H1 (cell line): ENCODE measurements around the gene RHOBTB1. TPM values are rescaled to one million over a fixed set of nuclear protein-coding genes. Genes with fewer than 3 reads are reported as not detected.

Source experiments
- CTCF ChIA-PET: fragments of 300-600 bp; sonication (Branson Sonifier 250); formaldehyde crosslinking; loops from one replicate; lab custom pipeline; 2021; ENCODE audit not compliant: partially characterized antibody; lab: Charles Lee
- POLR2A ChIA-PET: fragments of 300-600 bp; sonication (Branson Sonifier 250); formaldehyde crosslinking; loops from one replicate; lab custom pipeline; 2021; ENCODE audit warnings: inconsistent platforms; ENCODE audit not compliant: partially characterized antibody; lab: Charles Lee
- DNase-seq, 2 experiments: peaks; one replicate each; pipeline versions ENCODE4 v3.0.0 to v3.0.0-alpha.2; 2010 to 2022; ENCODE audit warnings: low spot score in 2 of 2, low read depth in 1 of 2, mixed read lengths in 1 of 2
- FAIRE-seq: peaks from 2 replicates; lab custom pipeline; 2011; peaks lifted over from hg19 to GRCh38; lab: Jason Lieb, UNC
- H2AFZ ChIP-seq: 2 replicates; pipeline ENCODE4 v1.8.1; 2012; ENCODE audit warnings: low read length, inconsistent platforms
- H2AK5ac ChIP-seq: 2 replicates; pipeline ENCODE4 v1.6.1; 2013; ENCODE audit warnings: low read depth, low read length
- H2BK120ac ChIP-seq: replicated peaks from 2 replicates; pipeline ENCODE3; 2013; ENCODE audit warnings: low read depth, low read length, inconsistent platforms
- H2BK12ac ChIP-seq: 2 replicates; pipeline ENCODE4 v1.6.1; 2013; ENCODE audit warnings: low read depth, low read length
- H2BK15ac ChIP-seq: 2 replicates; pipeline ENCODE4 v1.6.1; 2013; ENCODE audit warnings: low read length
- H2BK20ac ChIP-seq: 2 replicates; pipeline ENCODE4 v1.6.1; 2013; ENCODE audit warnings: low read length
- H2BK5ac ChIP-seq: 2 replicates; pipeline ENCODE4 v1.6.1; 2013; ENCODE audit warnings: low read depth, low read length
- H3K14ac ChIP-seq: 2 replicates; pipeline ENCODE4 v1.6.1; 2013; ENCODE audit warnings: inconsistent platforms; ENCODE audit not compliant: insufficient read length
- H3K18ac ChIP-seq: 2 replicates; pipeline ENCODE4 v1.6.1; 2013; ENCODE audit warnings: low read length; ENCODE audit errors: extremely low read depth
- H3K23ac ChIP-seq: 2 replicates; pipeline ENCODE4 v1.6.1; 2013; ENCODE audit warnings: inconsistent platforms; ENCODE audit not compliant: insufficient read length
- H3K23me2 ChIP-seq: 2 replicates; pipeline ENCODE4 v1.6.1; 2013; ENCODE audit warnings: low read depth, low read length
- H3K27ac ChIP-seq: 2 replicates; pipeline ENCODE4 v1.6.1; 2011; ENCODE audit warnings: low read depth, low read length, inconsistent platforms
- H3K27me3 ChIP-seq, 4 experiments: replicated peaks in 1 of 4; 1 replicate in 1 of 4; 2 replicates in 3 of 4; pipeline versions ENCODE4 v1.6.1 to v1.8.1; 2011 to 2013; ENCODE audit warnings: low read length in 3 of 4, mild to moderate bottlenecking in 3 of 4, inconsistent platforms in 2 of 4, mixed read lengths in 2 of 4, moderate library complexity in 1 of 4; ENCODE audit not compliant: control insufficient read depth in 3 of 4, insufficient read depth in 3 of 4; ENCODE audit errors: extremely low read depth in 1 of 4
- H3K36me3 ChIP-seq, 4 experiments: 2 replicates each; pipeline versions ENCODE4 v1.6.1 to v1.8.1; 2011 to 2013; ENCODE audit warnings: mild to moderate bottlenecking in 4 of 4, low read length in 3 of 4, moderate library complexity in 2 of 4, control low read depth in 1 of 4, inconsistent platforms in 1 of 4; ENCODE audit not compliant: insufficient read depth in 4 of 4, control insufficient read depth in 2 of 4
- H3K4ac ChIP-seq: replicated peaks from 2 replicates; pipeline ENCODE3; 2013; ENCODE audit warnings: low read length, low read depth, mixed read lengths, inconsistent platforms; ENCODE audit not compliant: insufficient read length
- H3K4me1 ChIP-seq, 4 experiments: replicated peaks in 1 of 4; 1 replicate in 1 of 4; 2 replicates in 3 of 4; pipeline versions ENCODE4 v1.6.1 to v1.8.1; 2011 to 2013; ENCODE audit warnings: low read length in 3 of 4, inconsistent platforms in 2 of 4, mixed read lengths in 1 of 4; ENCODE audit not compliant: insufficient read depth in 4 of 4, control insufficient read depth in 3 of 4
- H3K4me2 ChIP-seq, 2 experiments: 2 replicates each; pipeline versions ENCODE4 v1.6.1 to v1.8.1; 2011 to 2013; ENCODE audit warnings: low read depth in 2 of 2, low read length in 2 of 2, control low read depth in 1 of 2, inconsistent platforms in 1 of 2, mild to moderate bottlenecking in 1 of 2; ENCODE audit not compliant: insufficient read depth in 1 of 2
- H3K4me3 ChIP-seq, 4 experiments: fragments of 200-600, 300-600 bp in 1 of 4; sonication (generic), shearing (Covaris generic), sonication (Bioruptor Twin) in 1 of 4; 2 replicates each; pipeline versions ENCODE4 v1.5.1 to v1.8.1; 2011 to 2016; ENCODE audit warnings: low read length in 4 of 4, low read depth in 3 of 4, control low read depth in 2 of 4, inconsistent platforms in 2 of 4, mild to moderate bottlenecking in 2 of 4, mixed read lengths in 1 of 4, moderate library complexity in 1 of 4; ENCODE audit not compliant: insufficient read depth in 2 of 4; ENCODE audit errors: extremely low read depth in 1 of 4
- H3K56ac ChIP-seq: replicated peaks from 2 replicates; pipeline ENCODE3; 2013; ENCODE audit warnings: low read depth, mild to moderate bottlenecking, mixed read lengths, low read length, inconsistent platforms; ENCODE audit not compliant: insufficient read length
- H3K79me1 ChIP-seq: 2 replicates; pipeline ENCODE4 v1.6.1; 2013; ENCODE audit warnings: low read depth, low read length, control low read depth
- H3K79me2 ChIP-seq, 2 experiments: 2 replicates each; pipeline versions ENCODE4 v1.6.1 to v1.8.1; 2012 to 2013; ENCODE audit warnings: low read length in 2 of 2, mild to moderate bottlenecking in 2 of 2, inconsistent platforms in 1 of 2; ENCODE audit not compliant: insufficient read depth in 2 of 2, control insufficient read depth in 1 of 2
- H3K9ac ChIP-seq, 4 experiments: replicated peaks in 1 of 4; 1 replicate in 1 of 4; 2 replicates in 3 of 4; pipeline versions ENCODE4 v1.6.1 to v1.8.1; 2011 to 2013; ENCODE audit warnings: low read depth in 3 of 4, low read length in 3 of 4, control low read depth in 2 of 4, mild to moderate bottlenecking in 2 of 4, moderate library complexity in 2 of 4, inconsistent platforms in 1 of 4; ENCODE audit errors: extremely low read depth in 1 of 4
- H3K9me3 ChIP-seq, 2 experiments: 2 replicates each; pipeline versions ENCODE4 v1.6.1 to v1.8.1; 2012 to 2013; ENCODE audit warnings: mild to moderate bottlenecking in 2 of 2, moderate library complexity in 2 of 2, control low read depth in 1 of 2, inconsistent platforms in 1 of 2, low read depth in 1 of 2, low read length in 1 of 2, mixed read lengths in 1 of 2; ENCODE audit not compliant: insufficient read depth in 2 of 2
- H4K20me1 ChIP-seq, 2 experiments: replicated peaks in 1 of 2; 2 replicates each; pipeline versions ENCODE3 to v1.8.1; 2011 to 2013; ENCODE audit warnings: inconsistent platforms in 2 of 2, low read length in 2 of 2, mild to moderate bottlenecking in 1 of 2; ENCODE audit not compliant: insufficient read depth in 2 of 2, control insufficient read depth in 1 of 2
- H4K5ac ChIP-seq: 2 replicates; pipeline ENCODE4 v1.6.1; 2013; ENCODE audit warnings: low read length, low read depth, mixed read lengths, inconsistent platforms; ENCODE audit not compliant: insufficient read length
- H4K8ac ChIP-seq: 2 replicates; pipeline ENCODE4 v1.8.0; 2013; ENCODE audit warnings: mild to moderate bottlenecking, moderate library complexity, low read length, inconsistent platforms; ENCODE audit not compliant: insufficient read depth; ENCODE audit errors: extremely low read depth
- H4K91ac ChIP-seq: replicated peaks from 2 replicates; pipeline ENCODE3; 2013; ENCODE audit warnings: low read length, mixed read lengths, inconsistent platforms; ENCODE audit not compliant: insufficient read length
- ATF2 ChIP-seq: IDR thresholded peaks from 2 replicates; pipeline ENCODE4 v1.6.1; 2012; ENCODE audit warnings: low read length, inconsistent platforms
- CBX8 ChIP-seq: fragments of 300-800, 300-1000 bp; sonication (generic); IDR thresholded peaks from 2 replicates; pipeline ENCODE4 v1.7.1; 2016; ENCODE audit warnings: low read depth, low read length, borderline replicate concordance
- GABPA ChIP-seq: IDR thresholded peaks from 2 replicates; pipeline ENCODE4 v1.6.1; 2011; ENCODE audit warnings: mild to moderate bottlenecking, low read length, moderate library complexity, borderline replicate concordance; ENCODE audit not compliant: insufficient read depth
- JUN ChIP-seq: IDR thresholded peaks from 2 replicates; pipeline ENCODE4 v1.6.1; 2011; ENCODE audit warnings: low read depth, mild to moderate bottlenecking, improper control_type of control experiment, low read length
- KDM5A ChIP-seq: fragments of 200-600 bp; IDR thresholded peaks from 2 replicates; pipeline ENCODE4 v1.7.1; 2012; ENCODE audit warnings: mild to moderate bottlenecking, low read length, inconsistent platforms, mixed read lengths
- SP2 ChIP-seq: IDR thresholded peaks from 2 replicates; pipeline ENCODE4 v1.6.1; 2012; ENCODE audit warnings: mild to moderate bottlenecking, low read length, inconsistent platforms
- TAF1 ChIP-seq: IDR thresholded peaks from 2 replicates; pipeline ENCODE4 v1.6.1; 2011; ENCODE audit warnings: mild to moderate bottlenecking, low read depth, low read length
- TEAD4 ChIP-seq: IDR thresholded peaks from 2 replicates; pipeline ENCODE4 v1.6.1; 2012; ENCODE audit warnings: low read depth, low read length, inconsistent platforms, mixed read lengths
- WGBS, 2 experiments: shearing (Covaris generic) in 1 of 2; methylation state at CpG; one replicate each; pipeline versions ENCODE4 v1.1.6 to v1.1.7; 2013 to 2015; ENCODE audit warnings: low lambda C conversion rate in 2 of 2, mixed read lengths in 2 of 2, inconsistent platforms in 1 of 2, low coverage in 1 of 2, missing lambda C conversion rate in 1 of 2; ENCODE audit not compliant: insufficient replicate concordance in 2 of 2, insufficient coverage in 1 of 2, insufficient read length in 1 of 2; ENCODE audit errors: extremely low coverage in 1 of 2, missing lambda C conversion rate in 1 of 2; 5-methylcytosine and 5-hydroxymethylcytosine counted together
- polyA plus RNA-seq, 7 experiments: library from polyadenylated mRNA; depleted of rRNA in 3 of 7; stranded (reverse) in 5 of 7; unstranded in 2 of 7; fragments of >200 nt in 5 of 7; fragments of 200-250 nt in 2 of 7; gene quantifications; 1 replicate in 5 of 7; 2 replicates in 1 of 7; 4 replicates in 1 of 7; pipeline versions ENCODE4 v1.2.1 to v1.2.3, GENCODE V29; 2011 to 2013; ENCODE audit warnings: missing spikeins in 2 of 7, mixed read lengths in 2 of 7
- total RNA-seq: library from RNA; stranded (reverse); fragmentation: NEBNext Ultra II Directional; extraction: Animal tissue kit (Norgen Biotek cat#: 25700); gene quantifications from 2 replicates; pipeline ENCODE4 v1.2.1, GENCODE V29; 2021

Gene RHOBTB1
- total and polyA plus RNA-seq, 2 of the 8 experiments (the other 6 are each of a cell fraction or from before 2014, with no cell fraction given), result 6.1 to 7.4 TPM

- no peak overlapping the region for H4K8ac ChIP-seq
- H3K79me2 ChIP-seq, result no peaks in the 10 kb centered on the region
- H3K4me2 ChIP-seq, result no peak overlapping the region
- H2AK5ac ChIP-seq, result no peak overlapping the region
- H2BK15ac ChIP-seq, result no peak overlapping the region
- POLR2A ChIA-PET, result no interaction called here
- H2BK120ac ChIP-seq, result no peak overlapping the region
- no peaks in the 10 kb centered on the region for H3K27me3 ChIP-seq
- H2AFZ ChIP-seq, result no peak overlapping the region
- no peak overlapping the region for H3K9ac ChIP-seq
- DNase-seq (no peak), FAIRE-seq (no peak)
- H2BK12ac ChIP-seq, result no peak overlapping the region
- H3K56ac ChIP-seq, result no peak overlapping the region
- H2BK5ac ChIP-seq, result no peak overlapping the region
- no peak overlapping the region for H3K4ac ChIP-seq
- H3K79me1 ChIP-seq, result no peaks in the 10 kb centered on the region
- H3K9me3 ChIP-seq, result no peaks in the 10 kb centered on the region
- CTCF ChIA-PET, result interaction anchor here (3.4 kb wide), 1 partner anchor 143 kb away, joined by 22 read pairs; no protein-coding TSS in a partner anchor
- WGBS, 2 experiments, result 58% methylated on average over 3 of the region's 3 CpGs; no CpG with 5 or more reads in 1 of the 2 experiments
- H4K20me1 ChIP-seq, result no peaks in the 10 kb centered on the region
- H3K23ac ChIP-seq, result no peak overlapping the region
- no peaks in the 10 kb centered on the region for H3K23me2 ChIP-seq
- H2BK20ac ChIP-seq, result no peak overlapping the region
- H3K14ac ChIP-seq, result no peak overlapping the region
- H3K18ac ChIP-seq, result no peak overlapping the region
- no peak overlapping the region for H3K27ac ChIP-seq
- H4K5ac ChIP-seq, result no peak overlapping the region
- no peaks in the 10 kb centered on the region for H3K36me3 ChIP-seq
- TF ChIP-seq CBX8, result no peak
- TF ChIP-seq TAF1, result no peak
- TF ChIP-seq GABPA, result no peak
- TF ChIP-seq ATF2, result no peak
- TF ChIP-seq KDM5A, result no peak
- TF ChIP-seq TEAD4, result no peak
- no peak for TF ChIP-seq JUN
- no peak for TF ChIP-seq SP2
- TF ChIP-seq, all 59 proteins: peak for 0
- no peak overlapping the region for H4K91ac ChIP-seq
- no peaks in the 10 kb centered on the region for H3K4me1 ChIP-seq
- H3K4me3 ChIP-seq, result no peak overlapping the region
Measured at GRCh38 chr10:60962946-60963345, 19.0 kb upstream of the RHOBTB1 start.
